ENCODE results near the gene TMEM108.

DNA sequence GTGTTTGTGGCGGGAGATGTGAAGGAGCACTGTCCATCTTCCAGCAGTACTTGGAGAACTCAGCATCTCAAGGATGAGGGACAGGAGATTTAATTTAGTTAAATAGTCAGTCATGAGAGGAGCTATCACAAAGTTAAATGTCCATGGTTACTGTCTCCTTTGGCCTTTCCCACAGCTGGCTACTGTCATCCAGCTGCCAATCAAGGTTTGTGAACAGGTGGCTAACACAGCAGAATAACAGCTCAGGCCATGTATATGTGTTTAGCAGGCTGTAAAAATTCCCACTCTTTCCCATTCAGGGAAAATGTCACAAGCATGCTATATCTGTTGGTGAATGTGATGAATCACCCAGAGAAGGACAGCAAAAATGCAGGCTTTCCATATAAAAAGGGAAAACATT is 120.5 kb downstream of the TMEM108 start:
- TF ChIP-seq, protein P1, sequence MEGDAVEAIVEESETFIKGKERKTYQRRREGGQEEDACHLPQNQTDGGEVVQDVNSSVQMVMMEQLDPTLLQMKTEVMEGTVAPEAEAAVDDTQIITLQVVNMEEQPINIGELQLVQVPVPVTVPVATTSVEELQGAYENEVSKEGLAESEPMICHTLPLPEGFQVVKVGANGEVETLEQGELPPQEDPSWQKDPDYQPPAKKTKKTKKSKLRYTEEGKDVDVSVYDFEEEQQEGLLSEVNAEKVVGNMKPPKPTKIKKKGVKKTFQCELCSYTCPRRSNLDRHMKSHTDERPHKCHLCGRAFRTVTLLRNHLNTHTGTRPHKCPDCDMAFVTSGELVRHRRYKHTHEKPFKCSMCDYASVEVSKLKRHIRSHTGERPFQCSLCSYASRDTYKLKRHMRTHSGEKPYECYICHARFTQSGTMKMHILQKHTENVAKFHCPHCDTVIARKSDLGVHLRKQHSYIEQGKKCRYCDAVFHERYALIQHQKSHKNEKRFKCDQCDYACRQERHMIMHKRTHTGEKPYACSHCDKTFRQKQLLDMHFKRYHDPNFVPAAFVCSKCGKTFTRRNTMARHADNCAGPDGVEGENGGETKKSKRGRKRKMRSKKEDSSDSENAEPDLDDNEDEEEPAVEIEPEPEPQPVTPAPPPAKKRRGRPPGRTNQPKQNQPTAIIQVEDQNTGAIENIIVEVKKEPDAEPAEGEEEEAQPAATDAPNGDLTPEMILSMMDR (IDR thresholded peaks at IDR 0.05), result no peak
- no peak for TF ChIP-seq POLR2A (IDR thresholded peaks at IDR 0.05)

All from lower leg skin (tissue), 3 donors.